HG03039 (cell line): ENCODE measurements around the gene MMS19.
"Not testable (repeated sequence)": the region's sequence is repeated elsewhere in the genome, so short reads cannot be mapped to it uniquely, and the experiment has no call there.

ENCODE experiments used
- ATAC-seq: cut with Tn5 transposase; IDR thresholded peaks from one replicate; pipeline ENCODE4 v1.9.1; 2021; ENCODE audit warnings: mild to moderate bottlenecking, moderate library complexity; ENCODE audit not compliant: unreplicated experiment

The MMS19 gene

GRCh38 chr10:97434055-97434454, 64.2 kb downstream of the MMS19 start:
- no peak for ATAC-seq

GRCh38 chr10:97428572-97428981, 69.6 kb downstream of the MMS19 start:
- ATAC-seq: no peak

GRCh38 chr10:97427571-97428179, 70.5 kb downstream of the MMS19 start:
- ATAC-seq: no peak

GRCh38 chr10:97426776-97427570, 71.2 kb downstream of the MMS19 start:
- no peak for ATAC-seq

GRCh38 chr10:97425964-97426775, 72.1 kb downstream of the MMS19 start, which contains the start of gene PGAM1:
Gene PGAM1, plus strand, starts transcription at chr10:97426191. Its CDS starts 117 bp downstream, at chr10:97426308.
- ATAC-seq: peak; percentile 78

- ATAC-seq: not testable (repeated sequence)
These were observed 74.5 kb downstream of the MMS19 start for GRCh38 chr10:97423757-97424098.

GRCh38 chr10:97416565-97416964, 81.7 kb downstream of the MMS19 start:
- no peak for ATAC-seq

- no peak for ATAC-seq
These were observed 85.3 kb downstream of the MMS19 start for GRCh38 chr10:97412891-97413304.

GRCh38 chr10:97411406-97411805, 86.8 kb downstream of the MMS19 start:
- no peak for ATAC-seq

GRCh38 chr10:97408496-97408992, 89.7 kb downstream of the MMS19 start:
- ATAC-seq: no peak
